Measurements from ENCODE around the gene ADCYAP1R1. TPM values are rescaled to one million over a fixed set of nuclear protein-coding genes. Genes with fewer than 3 reads are reported as not detected.
A peak's percentile ranks its signal among the peaks of the same experiment; 100 is the strongest.

Gene ADCYAP1R1
- total RNA-seq, 2 donors from 2014 or later = 0.86 to 3.1 TPM

DNA sequence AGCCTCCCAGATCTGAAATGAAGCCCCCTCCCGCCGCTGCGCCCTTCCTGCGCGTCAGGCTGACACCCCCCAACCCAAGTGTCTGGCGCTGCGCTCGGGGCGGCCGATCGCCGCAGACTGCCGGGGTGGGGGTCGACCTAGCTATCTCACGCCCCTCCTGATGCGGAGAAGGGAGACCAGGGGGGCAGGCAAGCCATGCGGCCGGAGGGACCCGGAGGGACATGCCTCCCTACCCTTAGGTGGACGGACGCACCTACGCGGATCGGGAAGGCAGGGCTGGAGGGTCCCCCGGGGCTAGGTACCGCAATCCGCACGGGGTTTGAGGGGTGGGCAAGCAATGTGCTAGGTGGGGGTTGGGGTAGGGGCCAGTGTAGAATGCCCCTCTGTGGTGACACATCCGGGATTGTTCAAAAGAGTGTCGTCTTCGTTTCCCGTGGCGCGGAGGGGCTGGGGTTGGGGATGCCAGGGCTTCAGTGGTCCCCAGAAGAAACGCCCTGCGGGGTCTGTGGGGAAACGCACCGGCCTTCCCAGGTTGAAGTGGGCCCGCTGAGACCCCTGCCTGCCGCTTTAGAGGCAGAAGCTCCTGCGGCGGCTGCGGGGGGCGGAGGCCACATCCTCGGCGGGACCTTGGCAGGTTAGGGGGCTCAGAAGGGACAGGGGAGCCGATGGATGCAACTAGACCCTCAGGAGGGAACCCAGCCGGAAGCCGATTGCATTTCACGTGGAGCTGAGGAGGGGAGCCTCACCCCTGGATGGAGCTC is 913 bp downstream of the ADCYAP1R1 start:
- Histone ChIP-seq H3K27me3 (peaks cover 6 to 13% of the 10 kb centered on the region in 2 donors), H3K4me1 (peaks cover 0 to 15% of the 10 kb centered on the region in 2 donors), H3K4me3 (peak overlapping the region; percentile 33 to 53), H3K27ac (peak overlapping the region in 1 of 2 donors; percentile 21), H3K9me3 (no peaks in the 10 kb centered on the region), H3K36me3 (no peaks in the 10 kb centered on the region)
- no peak for DNase-seq (ENCODE audit: low spot score)
- TF ChIP-seq CTCF (IDR thresholded peaks at IDR 0.05) = no peak

- H3K27ac ChIP-seq = no peak overlapping the region
- no peak for TF ChIP-seq CTCF (IDR thresholded peaks at IDR 0.05)
- no peak for DNase-seq (ENCODE audit: low spot score)
- peak overlapping the region in 1 of 2 donors; percentile 53 for H3K4me3 ChIP-seq
- no peaks in the 10 kb centered on the region for H3K9me3 ChIP-seq
- no peaks in the 10 kb centered on the region for H3K36me3 ChIP-seq
- peaks cover 6 to 13% of the 10 kb centered on the region in 2 donors for H3K27me3 ChIP-seq
- H3K4me1 ChIP-seq = peaks cover 0 to 15% of the 10 kb centered on the region in 2 donors
These were observed 1.9 kb downstream of the ADCYAP1R1 start for GRCh38 chr7:31053986-31054385.

- Histone ChIP-seq H3K9me3 (no peaks in the 10 kb centered on the region), H3K27me3 (peaks cover 6 to 13% of the 10 kb centered on the region in 2 donors), H3K36me3 (no peaks in the 10 kb centered on the region), H3K4me3 (no peak overlapping the region), H3K27ac (no peak overlapping the region), H3K4me1 (peaks cover 0 to 15% of the 10 kb centered on the region in 2 donors)
- no peak for TF ChIP-seq CTCF (IDR thresholded peaks at IDR 0.05)
- no peak for DNase-seq (ENCODE audit: low spot score)
These were observed 2.6 kb downstream of the ADCYAP1R1 start for GRCh38 chr7:31054608-31055278.

DNA sequence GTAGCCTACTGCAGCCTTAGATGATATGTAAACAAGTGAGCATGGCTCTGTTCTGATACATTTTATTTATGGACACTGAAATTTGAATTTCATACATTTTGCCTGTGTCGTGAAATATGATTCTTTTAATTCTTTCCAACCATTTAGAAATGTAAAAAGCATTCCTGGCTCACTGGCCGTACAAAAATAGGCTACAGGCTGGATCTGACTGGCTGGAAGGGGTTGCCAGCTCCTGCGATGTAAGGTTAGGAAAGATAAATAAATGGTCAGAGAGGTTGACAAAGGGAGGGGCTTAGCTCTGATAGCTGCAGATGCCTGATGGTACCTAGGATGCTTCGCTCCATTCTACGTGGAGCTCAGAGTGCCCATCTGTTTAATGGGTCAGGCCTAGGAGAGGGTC is 3.4 kb downstream of the ADCYAP1R1 start:
- Histone ChIP-seq H3K4me1 (peaks cover 0 to 15% of the 10 kb centered on the region in 2 donors), H3K9me3 (no peaks in the 10 kb centered on the region), H3K36me3 (no peaks in the 10 kb centered on the region), H3K27ac (no peak overlapping the region), H3K27me3 (peaks cover 6 to 13% of the 10 kb centered on the region in 2 donors), H3K4me3 (no peak overlapping the region)
- DNase-seq (ENCODE audit: low spot score) = no peak
- no peak for TF ChIP-seq CTCF (IDR thresholded peaks at IDR 0.05)

GRCh38 chr7:31056775-31057346 is 4.8 kb downstream of the ADCYAP1R1 start:
- H3K9me3 ChIP-seq = no peaks in the 10 kb centered on the region
- H3K27ac ChIP-seq = no peak overlapping the region
- peaks cover 0 to 13% of the 10 kb centered on the region in 2 donors for H3K4me1 ChIP-seq
- no peak overlapping the region for H3K4me3 ChIP-seq
- peaks cover 6 to 13% of the 10 kb centered on the region in 2 donors for H3K27me3 ChIP-seq
- no peak for TF ChIP-seq CTCF (IDR thresholded peaks at IDR 0.05)
- DNase-seq (ENCODE audit: low spot score) = no peak
- H3K36me3 ChIP-seq = no peaks in the 10 kb centered on the region

All from right atrium auricular region (tissue), 2 donors.